HUES64 (cell line): Measurements from ENCODE around the gene PTPRM.

Experiments used
- H3K27ac ChIP-seq: 2 replicates; pipeline ENCODE4 v1.7.0; 2013; ENCODE audit warnings: low read depth, low read length, inconsistent platforms
- H3K27me3 ChIP-seq: 2 replicates; pipeline ENCODE4 v1.6.1; 2013; ENCODE audit warnings: mild to moderate bottlenecking, low read length; ENCODE audit not compliant: insufficient read depth
- H3K36me3 ChIP-seq: 2 replicates; pipeline ENCODE4 v1.6.1; 2013; ENCODE audit warnings: mild to moderate bottlenecking, low read length; ENCODE audit not compliant: insufficient read depth
- H3K4me1 ChIP-seq: 2 replicates; pipeline ENCODE4 v1.6.1; 2013; ENCODE audit warnings: mild to moderate bottlenecking, low read length, moderate library complexity; ENCODE audit not compliant: insufficient read depth
- H3K4me3 ChIP-seq: 2 replicates; pipeline ENCODE4 v1.5.1; 2013; ENCODE audit warnings: mild to moderate bottlenecking, low read length, moderate library complexity
- H3K9ac ChIP-seq: 2 replicates; pipeline ENCODE4 v1.6.1; 2013; ENCODE audit warnings: mild to moderate bottlenecking, low read depth, low read length
- H3K9me3 ChIP-seq: 2 replicates; pipeline ENCODE4 v1.6.1; 2013; ENCODE audit warnings: low read depth, low read length; ENCODE audit not compliant: insufficient read depth
- WGBS: fragments of 150-250, 120-280 bp; methylation state at CpG from one replicate; pipeline ENCODE4 v1.1.7; 2013; ENCODE audit warnings: missing lambda C conversion rate; 5-methylcytosine and 5-hydroxymethylcytosine counted together

Gene PTPRM

DNA sequence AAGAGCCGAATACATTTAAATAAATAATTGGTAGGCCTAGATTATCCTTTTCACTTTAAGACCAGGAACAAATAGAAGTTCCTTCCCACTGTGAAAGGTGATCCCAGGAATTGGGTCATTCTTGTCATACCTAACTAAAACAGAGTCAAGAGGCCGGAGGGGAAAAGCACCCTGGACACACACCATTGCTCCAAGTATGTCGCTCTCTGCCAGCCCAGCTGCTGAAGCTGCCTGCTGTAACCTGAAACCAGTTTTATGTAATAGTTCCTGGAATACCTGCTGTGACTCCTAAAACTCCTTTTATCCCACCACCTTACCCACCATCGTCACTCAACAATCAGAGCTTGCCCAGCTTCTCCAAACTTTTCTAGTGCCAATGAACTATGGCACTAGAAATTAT lies 217.1 kb downstream of the PTPRM start:
- WGBS = 82% methylated on average over 4 of the region's 4 CpGs
- H3K4me1 ChIP-seq = no peaks in the 10 kb centered on the region
- H3K27me3 ChIP-seq = no peaks in the 10 kb centered on the region
- no peaks in the 10 kb centered on the region for H3K36me3 ChIP-seq
- H3K4me3 ChIP-seq = no peak overlapping the region
- no peaks in the 10 kb centered on the region for H3K9me3 ChIP-seq
- no peak overlapping the region for H3K9ac ChIP-seq
- no peak overlapping the region for H3K27ac ChIP-seq

DNA sequence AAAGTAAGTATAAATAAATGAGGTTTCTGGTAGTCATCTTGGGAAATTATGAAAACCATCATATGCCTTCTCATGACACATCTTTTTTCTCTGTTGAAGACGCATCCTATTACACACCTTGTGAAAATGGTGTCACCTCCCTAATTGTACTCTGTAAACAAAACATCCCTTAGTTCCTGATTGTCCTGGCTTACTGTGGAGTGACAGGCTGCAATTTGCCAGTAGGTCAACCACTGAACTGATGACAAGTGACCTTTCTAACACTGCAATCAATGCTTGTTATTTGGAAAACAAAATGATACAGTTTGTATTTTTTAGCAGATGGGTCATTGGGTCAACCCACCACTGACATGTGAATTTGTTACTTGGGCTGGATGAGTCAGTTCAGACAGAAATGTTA lies 219.5 kb downstream of the PTPRM start:
- H3K4me3 ChIP-seq = no peak overlapping the region
- H3K27me3 ChIP-seq = no peaks in the 10 kb centered on the region
- H3K27ac ChIP-seq = no peak overlapping the region
- no peaks in the 10 kb centered on the region for H3K9me3 ChIP-seq
- H3K9ac ChIP-seq = no peak overlapping the region
- H3K36me3 ChIP-seq = no peaks in the 10 kb centered on the region
- peaks cover 10% of the 10 kb centered on the region for H3K4me1 ChIP-seq
- WGBS = 93% methylated on average over 1 of the region's 1 CpG

DNA sequence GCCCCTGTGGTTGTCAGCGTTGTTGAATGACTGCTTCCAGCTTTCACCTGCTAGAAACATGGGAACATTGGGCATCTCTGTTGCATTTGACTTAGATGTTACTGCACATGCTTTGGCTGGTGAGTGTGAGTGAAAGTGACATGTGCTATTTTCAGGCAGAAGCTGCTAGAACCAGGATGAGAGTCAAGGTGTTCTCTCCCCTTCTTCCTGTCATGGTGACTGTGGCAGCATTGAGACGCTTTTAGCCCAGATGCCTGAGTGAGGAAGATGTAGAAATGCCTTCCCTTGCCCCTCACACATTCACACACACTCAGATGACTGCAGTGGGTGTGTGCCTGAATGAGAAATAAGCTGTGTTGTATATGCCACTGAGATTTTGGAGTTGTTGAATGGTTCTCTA lies 220.2 kb downstream of the PTPRM start:
- no peak overlapping the region for H3K9ac ChIP-seq
- H3K9me3 ChIP-seq = no peaks in the 10 kb centered on the region
- no peaks in the 10 kb centered on the region for H3K36me3 ChIP-seq
- no peak overlapping the region for H3K27ac ChIP-seq
- H3K4me1 ChIP-seq = peaks cover 10% of the 10 kb centered on the region
- WGBS = 89% methylated on average over 1 of the region's 2 CpGs
- no peaks in the 10 kb centered on the region for H3K27me3 ChIP-seq
- H3K4me3 ChIP-seq = no peak overlapping the region

DNA sequence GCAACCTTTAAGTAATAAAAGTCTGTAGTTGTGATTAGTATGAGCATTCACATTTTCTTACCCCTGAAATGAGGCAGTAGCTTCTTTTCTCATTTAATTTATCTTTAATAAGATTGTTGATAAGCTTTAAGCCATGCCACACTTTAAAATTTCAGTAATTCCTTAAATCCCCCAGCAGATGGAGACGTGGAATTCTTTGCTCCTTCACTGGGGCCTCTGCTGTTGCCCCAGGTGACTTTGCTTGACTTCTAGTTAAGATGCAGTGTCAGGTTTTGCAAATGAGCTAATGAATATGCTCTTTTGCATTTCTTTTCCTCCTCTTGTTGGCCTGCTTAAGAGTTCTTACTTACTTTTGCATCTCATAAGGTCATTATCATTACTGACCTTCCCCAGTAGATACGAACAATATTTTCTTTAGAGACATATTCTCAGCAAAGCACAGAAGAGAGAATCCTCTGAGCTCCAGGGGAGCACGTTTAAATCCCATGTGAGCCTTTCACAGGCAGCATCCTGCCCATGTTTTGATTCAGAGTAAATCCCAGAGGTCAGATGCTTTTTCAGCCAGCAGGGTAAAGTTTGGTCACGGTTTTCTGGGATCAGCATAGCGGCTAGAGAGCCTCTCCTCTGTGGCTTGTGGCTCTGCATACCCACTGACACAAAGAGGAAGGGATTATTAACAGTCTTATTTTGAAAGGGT lies 222.9 kb downstream of the PTPRM start:
- no peaks in the 10 kb centered on the region for H3K36me3 ChIP-seq
- H3K27ac ChIP-seq = peak overlapping the region; percentile 72; the same call in 1 of the 2 replicates
- WGBS = 18% methylated on average over 5 of the region's 5 CpGs
- H3K4me1 ChIP-seq = peaks cover 10% of the 10 kb centered on the region
- H3K27me3 ChIP-seq = no peaks in the 10 kb centered on the region
- H3K9me3 ChIP-seq = no peaks in the 10 kb centered on the region
- peak overlapping the region; percentile 12; the same call in 1 of the 2 replicates for H3K4me3 ChIP-seq
- no peak overlapping the region for H3K9ac ChIP-seq

DNA sequence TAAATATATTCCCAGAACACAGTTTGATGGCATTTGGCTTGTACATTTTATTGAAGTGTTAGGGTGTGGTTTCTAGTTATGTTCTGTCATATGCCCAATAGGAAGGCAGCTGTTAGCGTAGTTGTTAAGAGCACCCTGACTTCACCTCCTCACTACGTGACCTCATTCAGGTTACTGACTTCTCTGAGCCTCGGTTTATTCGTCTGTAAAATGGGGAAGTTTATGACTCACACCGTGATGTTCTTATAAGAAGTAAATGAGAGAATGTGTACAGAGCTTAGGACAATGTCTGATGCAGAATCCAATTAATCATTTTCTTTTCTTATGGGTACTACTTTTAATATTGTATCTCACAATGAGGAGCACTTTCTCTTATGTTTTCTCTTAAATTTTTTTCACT lies 226.0 kb downstream of the PTPRM start:
- no peak overlapping the region for H3K4me3 ChIP-seq
- H3K36me3 ChIP-seq = no peaks in the 10 kb centered on the region
- no peak overlapping the region for H3K9ac ChIP-seq
- no peak overlapping the region for H3K27ac ChIP-seq
- 97% methylated on average over 5 of the region's 5 CpGs for WGBS
- H3K27me3 ChIP-seq = no peaks in the 10 kb centered on the region
- no peaks in the 10 kb centered on the region for H3K9me3 ChIP-seq
- peaks cover 10% of the 10 kb centered on the region for H3K4me1 ChIP-seq

DNA sequence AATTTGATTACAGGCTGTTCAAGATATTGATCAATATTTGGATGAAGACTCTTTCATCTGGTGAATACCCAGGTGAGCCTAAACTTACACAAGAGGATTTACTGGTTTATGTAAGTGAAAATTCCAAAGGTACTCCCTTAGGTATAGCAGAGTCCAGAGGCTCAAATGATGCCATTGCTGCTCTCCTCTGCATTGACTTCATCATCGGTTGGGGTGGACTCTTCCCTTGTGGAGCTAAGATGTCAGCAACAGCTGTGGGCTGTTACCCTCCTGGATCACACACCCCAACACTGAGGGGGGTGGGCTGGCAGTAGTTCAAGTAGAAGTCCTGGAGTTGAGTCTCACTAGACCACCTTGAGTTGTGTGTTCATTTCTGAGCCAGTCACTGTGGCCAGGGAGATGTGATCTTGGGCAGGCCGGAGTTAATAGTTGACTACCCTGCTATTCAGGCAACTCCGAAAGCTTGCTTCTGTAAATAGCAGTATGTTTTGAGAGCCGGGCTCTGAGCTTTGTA lies 236.9 kb downstream of the PTPRM start:
- no peaks in the 10 kb centered on the region for H3K4me1 ChIP-seq
- H3K27ac ChIP-seq = no peak overlapping the region
- no peaks in the 10 kb centered on the region for H3K27me3 ChIP-seq
- no peak overlapping the region for H3K4me3 ChIP-seq
- 85% methylated on average over 4 of the region's 4 CpGs for WGBS
- no peaks in the 10 kb centered on the region for H3K9me3 ChIP-seq
- H3K9ac ChIP-seq = no peak overlapping the region
- H3K36me3 ChIP-seq = no peaks in the 10 kb centered on the region

DNA sequence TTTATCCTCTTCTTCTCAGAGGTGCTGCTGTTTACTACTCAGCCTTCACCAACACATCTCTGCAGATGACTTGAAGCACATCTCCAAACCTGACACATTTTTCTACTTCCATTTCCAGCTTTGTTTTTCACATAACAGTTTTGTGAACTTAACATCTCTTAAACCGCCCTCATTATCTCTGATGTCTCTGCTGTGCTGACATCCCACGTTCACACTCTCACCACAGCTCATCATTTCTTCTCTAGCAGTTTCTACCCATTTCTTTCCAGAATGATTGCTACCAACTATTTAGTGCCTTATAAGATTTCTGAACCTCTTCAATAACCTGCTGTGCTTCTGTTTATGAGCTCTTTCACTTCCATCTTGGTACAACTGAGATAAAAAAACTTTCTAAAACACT lies 238.0 kb downstream of the PTPRM start:
- peaks cover 7% of the 10 kb centered on the region for H3K4me1 ChIP-seq
- H3K9ac ChIP-seq = no peak overlapping the region
- H3K4me3 ChIP-seq = no peak overlapping the region
- no peaks in the 10 kb centered on the region for H3K36me3 ChIP-seq
- no peak overlapping the region for H3K27ac ChIP-seq
- WGBS = 94% methylated on average over 2 of the region's 2 CpGs
- H3K27me3 ChIP-seq = no peaks in the 10 kb centered on the region
- H3K9me3 ChIP-seq = no peaks in the 10 kb centered on the region

DNA sequence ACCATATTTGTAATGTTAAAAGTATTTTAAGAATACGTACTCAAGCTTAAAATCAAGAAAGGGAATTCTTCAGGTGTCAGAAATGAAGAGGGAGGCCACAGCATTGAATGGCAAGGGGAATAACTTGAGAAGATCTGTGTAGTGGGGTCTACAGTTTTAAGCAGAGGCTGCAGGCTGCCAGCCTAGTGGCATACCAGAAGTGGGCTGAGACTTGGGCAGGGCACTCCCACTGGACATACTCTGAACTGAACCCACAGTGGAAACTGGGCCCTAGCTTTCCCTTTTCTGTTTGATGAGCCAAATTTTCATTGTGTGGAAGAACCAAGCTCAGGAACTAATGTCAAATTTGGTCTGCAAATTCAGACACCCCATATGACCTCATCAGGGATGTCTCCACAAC lies 238.8 kb downstream of the PTPRM start:
- Histone ChIP-seq H3K27ac (no peak overlapping the region), H3K27me3 (no peaks in the 10 kb centered on the region), H3K4me3 (no peak overlapping the region), H3K9ac (no peak overlapping the region), H3K9me3 (no peaks in the 10 kb centered on the region), H3K36me3 (no peaks in the 10 kb centered on the region), H3K4me1 (peaks cover 10% of the 10 kb centered on the region)
- 98% methylated on average over 1 of the region's 1 CpG for WGBS

DNA sequence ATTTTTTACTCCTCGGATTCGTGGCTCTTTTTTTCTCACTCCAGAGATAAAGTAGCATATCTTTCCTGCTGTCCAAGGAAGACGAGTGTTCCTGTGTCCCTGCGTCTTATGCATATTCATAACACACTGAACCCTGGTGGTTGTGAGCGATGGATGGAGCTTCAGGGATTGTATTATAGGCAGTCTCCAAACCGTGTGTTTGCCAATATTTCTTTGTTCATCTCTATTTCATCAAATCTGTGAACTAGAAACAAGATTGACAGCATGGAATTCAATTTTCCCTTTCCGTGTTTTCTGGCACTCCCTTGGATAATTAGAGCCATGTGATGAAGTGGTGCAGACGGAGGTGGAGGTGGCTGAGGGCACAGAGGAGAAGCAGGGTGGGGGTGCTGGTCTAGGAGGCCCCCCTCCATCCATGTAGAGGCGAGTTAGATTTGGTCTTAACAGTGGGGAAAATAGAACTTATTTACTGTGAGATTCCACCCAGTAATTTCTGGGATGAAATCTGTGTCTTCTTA lies 240.9 kb downstream of the PTPRM start:
- Histone ChIP-seq H3K9ac (no peak overlapping the region), H3K36me3 (no peaks in the 10 kb centered on the region), H3K4me1 (peaks cover 10% of the 10 kb centered on the region), H3K27ac (no peak overlapping the region), H3K4me3 (no peak overlapping the region), H3K27me3 (no peaks in the 10 kb centered on the region), H3K9me3 (no peaks in the 10 kb centered on the region)
- 89% methylated on average over 8 of the region's 9 CpGs for WGBS

DNA sequence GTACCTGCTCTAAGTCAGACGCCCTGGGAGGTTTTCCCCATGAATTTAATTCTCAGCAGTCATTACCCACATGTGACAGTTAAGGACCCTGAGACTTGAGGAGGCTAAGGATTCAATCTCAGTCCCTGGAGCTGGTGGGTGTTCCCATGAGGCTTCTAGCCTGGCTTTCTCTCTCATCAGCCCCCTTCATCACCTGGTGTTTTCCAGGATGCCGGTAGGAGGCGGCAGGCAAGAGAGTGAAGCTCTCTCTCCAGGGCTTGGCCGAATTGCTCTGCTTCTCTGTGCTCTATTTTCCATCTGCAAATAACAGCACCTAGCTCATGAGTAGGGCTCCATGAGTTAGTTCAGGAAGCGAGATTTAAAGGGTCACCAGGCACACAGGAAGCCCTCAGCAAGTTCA lies 241.9 kb downstream of the PTPRM start:
- H3K36me3 ChIP-seq = no peaks in the 10 kb centered on the region
- no peak overlapping the region for H3K4me3 ChIP-seq
- no peak overlapping the region for H3K9ac ChIP-seq
- H3K9me3 ChIP-seq = peaks cover 2% of the 10 kb centered on the region; the same call in 1 of the 2 replicates
- H3K4me1 ChIP-seq = peaks cover 10% of the 10 kb centered on the region
- H3K27ac ChIP-seq = no peak overlapping the region
- WGBS = 72% methylated on average over 5 of the region's 5 CpGs
- H3K27me3 ChIP-seq = no peaks in the 10 kb centered on the region

DNA sequence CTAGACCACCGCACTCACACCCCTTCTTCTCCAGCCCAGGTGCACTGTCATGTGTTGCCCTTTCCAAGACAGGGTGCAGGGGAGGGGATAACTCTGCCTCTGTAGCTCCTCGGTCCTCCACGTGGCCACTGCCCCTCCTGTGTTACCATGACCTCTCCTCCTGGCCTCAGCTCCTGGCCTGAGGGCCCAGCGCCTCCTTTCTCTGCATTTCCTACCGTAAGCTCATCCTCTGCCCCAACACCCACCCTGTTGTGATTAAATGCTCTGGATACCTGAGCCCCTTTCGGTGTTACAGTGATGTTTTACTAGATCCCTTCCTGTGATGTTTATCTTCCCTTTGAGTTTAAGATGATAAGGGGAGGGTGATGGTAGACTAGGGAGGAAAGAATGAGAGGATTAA lies 242.3 kb downstream of the PTPRM start:
- H3K4me3 ChIP-seq = no peak overlapping the region
- no peaks in the 10 kb centered on the region for H3K36me3 ChIP-seq
- H3K27ac ChIP-seq = no peak overlapping the region
- H3K9me3 ChIP-seq = peaks cover 5% of the 10 kb centered on the region
- no peak overlapping the region for H3K9ac ChIP-seq
- H3K4me1 ChIP-seq = peaks cover 10% of the 10 kb centered on the region
- H3K27me3 ChIP-seq = no peaks in the 10 kb centered on the region
- WGBS = 84% methylated on average over 6 of the region's 6 CpGs
